ENCODE measurements around the gene NPTN.

GRCh38 chr15:73629798-73630429 is 3.3 kb downstream of the NPTN start:
- TF ChIP-seq CTCF (IDR thresholded peaks at IDR 0.05) (no peak), POLR2A (IDR thresholded peaks at IDR 0.05) (no peak), POLR2AphosphoS5 (IDR thresholded peaks at IDR 0.05; ENCODE audit: insufficient read depth in 1 of 2, low read depth in 1 of 2) (no peak)

Data from vagina (tissue), 2 donors.